ENCODE measurements around the gene VARS1.
"Not testable (repeated sequence)": the region's sequence is repeated elsewhere in the genome, so short reads cannot be mapped to it uniquely, and the experiment has no call there.

Gene VARS1

GRCh38 chr6:31815025-31815838 lies 19.7 kb upstream of the VARS1 start, which contains the start of the genes HSPA1A and HSPA1L:
Gene HSPA1A, plus strand, starts transcription at chr6:31815543. Its CDS starts 214 bp downstream, at chr6:31815757.
Gene HSPA1L, minus strand, starts transcription at chr6:31815283. Its CDS starts 3,311 bp downstream, at chr6:31811972.
- H3K9me3 ChIP-seq: no peaks in the 10 kb centered on the region
- H3K4me3 ChIP-seq (ENCODE audit: low read depth in 1 of 2, low read length in 1 of 2): peak within 1 kb of the TSS; percentile 84 to 94
- peak within 1 kb of the TSS; percentile 90 for H3K27ac ChIP-seq
- peaks cover 16% of the 10 kb centered on the region for H3K36me3 ChIP-seq
- H3K4me1 ChIP-seq (ENCODE audit: control insufficient read depth in 1 of 2, insufficient read depth in 1 of 2, low read depth in 1 of 2, low read length in 1 of 2): peaks cover 52 to 55% of the 10 kb centered on the region in 2 experiments
- peak; percentile 9 for TF ChIP-seq CTCF (IDR thresholded peaks at IDR 0.05)
- no peaks in the 10 kb centered on the region for H3K27me3 ChIP-seq

DNA sequence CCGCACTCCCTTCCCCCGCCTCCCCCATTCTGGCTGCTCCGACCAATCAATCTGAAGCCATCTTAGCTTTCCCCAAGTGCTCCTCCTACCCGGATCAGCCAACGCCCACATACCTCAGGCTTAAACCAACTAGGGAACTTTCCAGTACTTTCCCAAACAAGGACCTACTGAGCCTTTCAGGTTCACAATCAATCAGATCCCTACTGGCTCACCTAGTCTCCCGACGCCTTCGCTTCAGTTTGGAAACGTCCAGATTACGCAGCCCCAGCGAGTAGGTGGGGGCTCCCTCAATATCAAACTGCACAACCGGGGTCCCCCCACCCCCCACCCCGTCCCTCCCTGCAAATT lies 19.1 kb upstream of the VARS1 start:
- H3K4me1 ChIP-seq (ENCODE audit: control insufficient read depth in 1 of 2, insufficient read depth in 1 of 2, low read depth in 1 of 2, low read length in 1 of 2): peaks cover 46 to 50% of the 10 kb centered on the region in 2 experiments
- peak overlapping the region; percentile 90 for H3K27ac ChIP-seq
- peak overlapping the region; percentile 84 to 94 for H3K4me3 ChIP-seq (ENCODE audit: low read depth in 1 of 2, low read length in 1 of 2)
- H3K27me3 ChIP-seq: no peaks in the 10 kb centered on the region
- no peaks in the 10 kb centered on the region for H3K9me3 ChIP-seq
- no peak for TF ChIP-seq CTCF (IDR thresholded peaks at IDR 0.05)
- peaks cover 22% of the 10 kb centered on the region for H3K36me3 ChIP-seq

- Histone ChIP-seq H3K27me3 (no peaks in the 10 kb centered on the region), H3K4me1 (ENCODE audit: control insufficient read depth in 1 of 2, insufficient read depth in 1 of 2, low read depth in 1 of 2, low read length in 1 of 2) (peaks cover 34 to 38% of the 10 kb centered on the region in 2 experiments), H3K36me3 (peaks cover 28% of the 10 kb centered on the region), H3K4me3 (ENCODE audit: low read depth in 1 of 2, low read length in 1 of 2) (peak overlapping the region; percentile 84 to 94), H3K9me3 (no peaks in the 10 kb centered on the region), H3K27ac (peak overlapping the region; percentile 90)
- TF ChIP-seq CTCF (IDR thresholded peaks at IDR 0.05): no peak
These were observed 17.9 kb upstream of the VARS1 start for GRCh38 chr6:31813465-31813849.

- no peaks in the 10 kb centered on the region for H3K9me3 ChIP-seq
- peaks cover 28% of the 10 kb centered on the region for H3K36me3 ChIP-seq
- TF ChIP-seq CTCF (IDR thresholded peaks at IDR 0.05): no peak
- H3K27ac ChIP-seq: no peak overlapping the region
- no peaks in the 10 kb centered on the region for H3K27me3 ChIP-seq
- peaks cover 34 to 39% of the 10 kb centered on the region in 2 experiments for H3K4me1 ChIP-seq (ENCODE audit: control insufficient read depth in 1 of 2, insufficient read depth in 1 of 2, low read depth in 1 of 2, low read length in 1 of 2)
- no peak overlapping the region for H3K4me3 ChIP-seq (ENCODE audit: low read depth in 1 of 2, low read length in 1 of 2)
These were observed 16.1 kb upstream of the VARS1 start for GRCh38 chr6:31811645-31812044.

DNA sequence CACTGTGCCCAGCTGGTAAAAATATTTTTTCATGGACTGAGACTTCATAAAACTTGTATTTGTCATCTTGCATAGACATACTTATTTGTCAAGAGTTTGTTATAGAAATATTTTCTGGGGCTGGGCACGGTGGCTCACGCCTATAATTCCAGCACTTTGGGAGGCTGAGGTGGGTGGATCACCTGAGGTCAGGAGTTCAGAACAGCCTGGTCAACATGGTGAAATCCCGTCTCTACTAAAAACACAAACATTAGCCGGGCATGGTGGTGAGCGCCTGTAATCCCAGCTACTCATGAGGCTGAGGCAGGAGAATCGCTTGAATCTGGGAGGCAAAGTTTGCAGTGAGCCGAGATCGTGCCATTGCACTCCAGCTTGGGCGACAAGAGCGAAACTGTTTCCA lies 13.0 kb upstream of the VARS1 start:
- H3K27ac ChIP-seq; H3K4me3 ChIP-seq (ENCODE audit: low read depth in 1 of 2, low read length in 1 of 2); H3K9me3 ChIP-seq; H3K27me3 ChIP-seq: not testable (repeated sequence)
- H3K36me3 ChIP-seq: peaks cover 28% of the 10 kb centered on the region
- peaks cover 36 to 38% of the 10 kb centered on the region in 2 experiments for H3K4me1 ChIP-seq (ENCODE audit: control insufficient read depth in 1 of 2, insufficient read depth in 1 of 2, low read depth in 1 of 2, low read length in 1 of 2)

Measured in neutrophil (primary cell).